Mammary epithelial cell (primary cell): ENCODE results near the gene ANKDD1B.

Experiments
- EZH2 ChIP-seq: IDR thresholded peaks from 2 replicates; pipeline ENCODE4 v1.6.1; 2012; ENCODE audit warnings: low read length, inconsistent platforms, borderline replicate concordance
- TF ChIP-seq, protein P1 (sequence below), 2 donors: IDR thresholded peaks in 1 of 2; conservative IDR thresholded peaks in 1 of 2; 2 replicates each; pipeline ENCODE4 v1.5.1; 2011 to 2012; ENCODE audit warnings: inconsistent platforms in 2 of 2, low read length in 2 of 2, mild to moderate bottlenecking in 2 of 2, control low read depth in 1 of 2, low read depth in 1 of 2; ENCODE audit not compliant: insufficient read depth in 1 of 2; ENCODE audit errors: extremely low read depth in 1 of 2

DNA sequence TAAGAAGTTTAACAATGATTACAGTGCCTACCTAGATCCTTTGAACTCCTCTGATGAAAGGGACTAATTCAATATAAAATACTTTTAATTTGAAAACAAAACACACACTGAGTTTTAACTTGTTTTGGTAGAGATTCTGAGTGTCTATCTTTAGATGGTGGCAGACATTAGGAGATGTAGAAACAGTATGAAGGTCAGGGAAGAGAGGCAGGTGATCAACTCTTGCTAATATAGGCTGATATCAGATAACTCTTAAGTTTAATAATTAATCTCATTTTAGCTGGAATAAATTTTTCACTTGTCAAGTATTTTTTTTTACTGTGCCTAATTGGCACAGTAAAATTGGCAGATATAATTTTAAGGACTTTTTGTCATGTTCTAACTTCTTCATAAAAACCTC lies 75.2 kb downstream of the ANKDD1B start:
- TF ChIP-seq, protein P1, sequence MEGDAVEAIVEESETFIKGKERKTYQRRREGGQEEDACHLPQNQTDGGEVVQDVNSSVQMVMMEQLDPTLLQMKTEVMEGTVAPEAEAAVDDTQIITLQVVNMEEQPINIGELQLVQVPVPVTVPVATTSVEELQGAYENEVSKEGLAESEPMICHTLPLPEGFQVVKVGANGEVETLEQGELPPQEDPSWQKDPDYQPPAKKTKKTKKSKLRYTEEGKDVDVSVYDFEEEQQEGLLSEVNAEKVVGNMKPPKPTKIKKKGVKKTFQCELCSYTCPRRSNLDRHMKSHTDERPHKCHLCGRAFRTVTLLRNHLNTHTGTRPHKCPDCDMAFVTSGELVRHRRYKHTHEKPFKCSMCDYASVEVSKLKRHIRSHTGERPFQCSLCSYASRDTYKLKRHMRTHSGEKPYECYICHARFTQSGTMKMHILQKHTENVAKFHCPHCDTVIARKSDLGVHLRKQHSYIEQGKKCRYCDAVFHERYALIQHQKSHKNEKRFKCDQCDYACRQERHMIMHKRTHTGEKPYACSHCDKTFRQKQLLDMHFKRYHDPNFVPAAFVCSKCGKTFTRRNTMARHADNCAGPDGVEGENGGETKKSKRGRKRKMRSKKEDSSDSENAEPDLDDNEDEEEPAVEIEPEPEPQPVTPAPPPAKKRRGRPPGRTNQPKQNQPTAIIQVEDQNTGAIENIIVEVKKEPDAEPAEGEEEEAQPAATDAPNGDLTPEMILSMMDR (conservative IDR thresholded peaks at IDR 0.05 in 1 of 2, IDR thresholded peaks at IDR 0.05 in 1 of 2; ENCODE audit: extremely low read depth in 1 of 2, insufficient read depth in 1 of 2, low read depth in 1 of 2, low read length in 2 of 2) = no peak
- TF ChIP-seq EZH2 = no peak
